Gastrocnemius medialis (tissue), 4 donors: Measurements from ENCODE around the gene ATRIP. TPM values are rescaled to one million over a fixed set of nuclear protein-coding genes. Genes with fewer than 3 reads are reported as not detected.
"Not testable (repeated sequence)": the region's sequence is repeated elsewhere in the genome, so short reads cannot be mapped to it uniquely, and the experiment has no call there.

Source experiments
- ATAC-seq, 2 donors: fragments of 150-250 bp; one replicate each; pipeline ENCODE4 v1.9.1; 2016
- DNase-seq, 2 donors: peaks; one replicate each; pipeline ENCODE4 v3.0.0-alpha.2; 2019
- H3K27ac ChIP-seq, 4 donors: fragments of 200-600 bp; sonication (generic); 1 replicate in 1 of 4; 2 replicates in 3 of 4; pipeline ENCODE4 v1.5.1; 2016 to 2018; ENCODE audit warnings: mild to moderate bottlenecking in 2 of 4, moderate library complexity in 1 of 4
- H3K27me3 ChIP-seq, 3 donors: fragments of 200-600 bp; sonication (generic) in 2 of 3; 1 replicate in 1 of 3; 2 replicates in 2 of 3; pipeline versions ENCODE4 v1.5.1 to v1.6.0; 2016 to 2019; ENCODE audit warnings: mild to moderate bottlenecking in 1 of 3, moderate library complexity in 1 of 3
- H3K36me3 ChIP-seq, 2 donors: fragments of 200-600 bp; sonication (generic) in 1 of 2; one replicate each; pipeline ENCODE4 v1.5.1; 2017 to 2018
- H3K4me1 ChIP-seq, 2 donors: fragments of 200-600 bp; sonication (generic) in 1 of 2; one replicate each; pipeline ENCODE4 v1.5.1; 2016 to 2017; ENCODE audit warnings: mild to moderate bottlenecking in 2 of 2
- H3K4me3 ChIP-seq, 4 donors: fragments of 200-600 bp; sonication (generic) in 3 of 4; 1 replicate in 1 of 4; 2 replicates in 3 of 4; pipeline ENCODE4 v1.5.1; 2016 to 2019; ENCODE audit warnings: mild to moderate bottlenecking in 2 of 4
- H3K9me3 ChIP-seq, 3 donors: fragments of 200-600 bp; sonication (generic) in 2 of 3; 1 replicate in 1 of 3; 2 replicates in 2 of 3; pipeline ENCODE4 v1.5.1; 2016 to 2019
- CTCF ChIP-seq, 5 experiments: fragments of 450-650 bp in 3 of 5; fragments of 200-600 bp in 2 of 5; sonication (generic) in 2 of 5; IDR thresholded peaks in 4 of 5; conservative IDR thresholded peaks in 1 of 5; 1 replicate in 4 of 5; 2 replicates in 1 of 5; pipeline ENCODE4 v1.5.1; 2016 to 2019; ENCODE audit warnings: antibody characterized with exemption in 5 of 5, mild to moderate bottlenecking in 3 of 5, moderate library complexity in 3 of 5
- POLR2A ChIP-seq, 2 donors: fragments of 450-650 bp; IDR thresholded peaks; one replicate each; pipeline ENCODE4 v1.6.1; 2017; ENCODE audit warnings: antibody characterized with exemption in 2 of 2, mild to moderate bottlenecking in 2 of 2, moderate library complexity in 2 of 2
- in situ Hi-C, 4 donors: fragments of 200-750 bp; cut with MboI; loops; one replicate each; pipeline versions ENCODE4 v1.15.0 to v1.8.0; 2017; ENCODE audit warnings: low sequenced_read_pairs in 4 of 4
- intact Hi-C: fragments of 100-400 bp; cut with DNase I; formaldehyde crosslinking; loops from one replicate; pipeline ENCODE4 v1.15.1; 2023; ENCODE audit warnings: low total_unique reads
- total RNA-seq, 4 donors: library from RNA; depleted of rRNA; stranded (reverse); fragments of >200 nt; gene quantifications; one replicate each; pipeline versions ENCODE4 v1.1.0 to v1.2.3, GENCODE V29; 2016

Gene ATRIP
- total RNA-seq, 4 donors from 2014 or later: 4.8 to 7.2 (median 7.0) TPM

- no peak for TF ChIP-seq CTCF (IDR thresholded peaks at IDR 0.05 in 4 of 5, conservative IDR thresholded peaks at IDR 0.05 in 1 of 5)
- no peak for TF ChIP-seq POLR2A (IDR thresholded peaks at IDR 0.05)
- H3K36me3 ChIP-seq: peaks cover 0 to 70% of the 10 kb centered on the region in 2 donors
- H3K4me3 ChIP-seq: no peak overlapping the region
- ATAC-seq: no peak
- intact Hi-C loops: no loop called here
- no peaks in the 10 kb centered on the region for H3K27me3 ChIP-seq
- no peaks in the 10 kb centered on the region for H3K4me1 ChIP-seq
- no peaks in the 10 kb centered on the region for H3K9me3 ChIP-seq
- H3K27ac ChIP-seq: no peak overlapping the region
- in situ Hi-C loops: loop anchor here in 1 of 4 donors (5.0 kb wide), 1 partner anchor 88 kb away; no protein-coding TSS in a partner anchor
- no peak for DNase-seq
Observed at GRCh38 chr3:48459331-48459730, 12.8 kb downstream of the ATRIP start.

- TF ChIP-seq POLR2A (IDR thresholded peaks at IDR 0.05) (no peak), CTCF (IDR thresholded peaks at IDR 0.05 in 4 of 5, conservative IDR thresholded peaks at IDR 0.05 in 1 of 5) (no peak)
- no peak for ATAC-seq
- Histone ChIP-seq H3K27me3 (no peaks in the 10 kb centered on the region), H3K4me3 (no peak overlapping the region), H3K36me3 (peaks cover 0 to 65% of the 10 kb centered on the region in 2 donors), H3K27ac (no peak overlapping the region), H3K4me1 (peaks cover 1% of the 10 kb centered on the region in 2 donors), H3K9me3 (no peaks in the 10 kb centered on the region)
- no peak for DNase-seq
- in situ Hi-C loops: loop anchor here in 3 of 4 donors (5.0 to 10.0 kb wide), 2 partner anchors 85 to 87 kb away; no protein-coding TSS in a partner anchor
- intact Hi-C loops: no loop called here
Observed at GRCh38 chr3:48459773-48460516, 13.4 kb downstream of the ATRIP start.

GRCh38 chr3:48460517-48460902, 14.0 kb downstream of the ATRIP start:
- in situ Hi-C loops (loop anchor here in 2 of 4 donors (5.0 to 10.0 kb wide), 2 partner anchors 84 to 87 kb away; no protein-coding TSS in a partner anchor), intact Hi-C loops (no loop called here)
- Histone ChIP-seq H3K4me1 (peaks cover 5 to 7% of the 10 kb centered on the region in 2 donors), H3K27me3 (no peaks in the 10 kb centered on the region), H3K4me3 (no peak overlapping the region), H3K27ac (no peak overlapping the region), H3K9me3 (no peaks in the 10 kb centered on the region), H3K36me3 (peaks cover 0 to 59% of the 10 kb centered on the region in 2 donors)
- no peak for ATAC-seq
- TF ChIP-seq CTCF (IDR thresholded peaks at IDR 0.05 in 4 of 5, conservative IDR thresholded peaks at IDR 0.05 in 1 of 5) (no peak), POLR2A (IDR thresholded peaks at IDR 0.05) (no peak)
- DNase-seq: no peak

GRCh38 chr3:48461767-48462166, 15.2 kb downstream of the ATRIP start:
- Histone ChIP-seq H3K36me3 (peaks cover 0 to 47% of the 10 kb centered on the region in 2 donors), H3K4me1 (peaks cover 10 to 14% of the 10 kb centered on the region in 2 donors)
- in situ Hi-C loops: loop anchor here in 2 of 4 donors (5.0 to 10.0 kb wide), 2 partner anchors 83 to 86 kb away; no protein-coding TSS in a partner anchor
- H3K4me3 ChIP-seq, intact Hi-C loops, ATAC-seq, H3K9me3 ChIP-seq, H3K27ac ChIP-seq, DNase-seq, H3K27me3 ChIP-seq: not testable (repeated sequence)

GRCh38 chr3:48463703-48464102, 17.2 kb downstream of the ATRIP start:
- no peak for TF ChIP-seq POLR2A (IDR thresholded peaks at IDR 0.05)
- no peak for TF ChIP-seq CTCF (IDR thresholded peaks at IDR 0.05 in 4 of 5, conservative IDR thresholded peaks at IDR 0.05 in 1 of 5)
- intact Hi-C loops (no loop called here), in situ Hi-C loops (loop anchor here in 2 of 4 donors (5.0 to 10.0 kb wide), 2 partner anchors 81 to 84 kb away; no protein-coding TSS in a partner anchor)

More at GRCh38 chr3:48463703-48464102, 17.2 kb downstream of the ATRIP start:
- no peaks in the 10 kb centered on the region for H3K27me3 ChIP-seq
- ATAC-seq: no peak
- H3K4me1 ChIP-seq: peaks cover 30 to 33% of the 10 kb centered on the region in 2 donors
- H3K27ac ChIP-seq: no peak overlapping the region
- H3K9me3 ChIP-seq: no peaks in the 10 kb centered on the region
- peaks cover 0 to 40% of the 10 kb centered on the region in 2 donors for H3K36me3 ChIP-seq
- no peak overlapping the region for H3K4me3 ChIP-seq
- DNase-seq: no peak
